NCI-H2227 (cell line): Measurements from ENCODE around the gene ACTRT2.

ENCODE experiments used
- DNase-seq: peaks from one replicate; lab custom pipeline; 2025; ENCODE audit not compliant: unreplicated experiment; lab: John Stamatoyannopoulos, UW

Gene ACTRT2

DNA sequence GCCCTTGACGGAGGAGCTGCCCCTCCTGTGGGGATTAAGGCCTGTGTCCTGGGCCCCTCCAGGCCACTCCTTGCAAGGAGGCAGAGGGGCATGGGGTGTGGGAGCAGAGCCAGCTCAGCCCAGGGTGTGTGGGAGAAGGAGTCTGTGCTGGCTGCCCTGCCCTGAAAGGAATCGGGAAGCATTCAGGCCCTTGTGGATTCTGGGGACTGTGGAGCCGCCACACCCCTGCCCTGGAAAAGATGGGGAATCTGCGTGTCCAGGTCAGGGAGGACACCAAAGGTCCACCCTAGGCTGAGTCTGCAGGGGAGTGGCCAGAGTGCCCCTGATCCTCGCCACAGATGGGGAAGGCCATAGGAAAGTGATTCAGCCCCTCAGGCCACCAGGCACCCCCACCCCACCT lies 31.2 kb downstream of the ACTRT2 start:
- no peak for DNase-seq

DNA sequence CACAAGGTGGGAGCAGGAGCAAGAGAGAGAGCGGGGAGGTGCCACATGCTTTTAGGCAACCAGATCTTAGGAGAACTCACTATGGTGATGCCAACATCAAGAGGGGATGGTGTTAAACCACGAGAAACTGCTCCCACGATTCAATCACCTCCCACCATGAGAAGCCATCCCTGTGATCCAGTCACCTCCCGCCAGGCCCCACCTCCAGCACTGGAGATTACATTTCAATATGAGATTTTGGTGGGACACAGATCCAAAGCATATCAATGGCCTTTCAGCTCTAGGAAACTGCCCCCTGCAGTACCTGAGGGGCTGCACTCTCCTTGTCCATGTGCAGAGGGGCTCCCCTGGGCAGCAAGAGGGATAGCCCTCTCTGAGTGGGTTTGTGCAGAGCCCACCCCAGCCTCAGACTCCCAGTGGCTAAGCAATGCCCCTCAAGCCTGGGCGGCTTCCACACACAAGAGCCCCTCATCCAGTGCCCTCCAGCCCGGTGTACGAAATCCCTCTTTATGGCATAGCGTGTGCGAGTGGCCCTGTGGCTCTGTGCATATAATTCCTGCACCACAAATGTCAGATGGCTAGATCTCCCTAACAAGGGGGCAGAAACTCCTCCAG lies 32.2 kb downstream of the ACTRT2 start:
- DNase-seq: no peak

- no peak for DNase-seq
Measured at GRCh38 chr1:3053986-3054385, 32.7 kb downstream of the ACTRT2 start.

GRCh38 chr1:3054474-3054873 lies 33.2 kb downstream of the ACTRT2 start:
- DNase-seq: no peak

DNA sequence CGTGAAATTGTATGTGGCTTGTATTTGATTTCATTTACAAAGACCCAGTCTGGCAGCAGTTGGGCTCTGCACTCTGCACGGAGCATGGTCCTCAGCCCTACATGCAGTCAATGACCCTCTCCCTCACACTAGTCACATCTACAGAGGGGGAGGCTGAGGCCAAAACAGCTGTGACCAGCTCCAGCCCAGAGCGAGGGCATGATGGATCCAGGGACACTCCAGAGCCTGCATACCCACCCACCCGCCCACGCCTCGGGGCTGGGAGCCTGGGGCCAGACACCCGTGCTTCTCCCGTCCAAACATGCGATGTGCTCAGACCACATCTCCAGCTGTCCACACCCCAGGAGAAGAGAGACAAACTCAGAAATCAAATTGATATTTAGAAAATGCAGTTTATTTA lies 33.8 kb downstream of the ACTRT2 start:
- no peak for DNase-seq

DNA sequence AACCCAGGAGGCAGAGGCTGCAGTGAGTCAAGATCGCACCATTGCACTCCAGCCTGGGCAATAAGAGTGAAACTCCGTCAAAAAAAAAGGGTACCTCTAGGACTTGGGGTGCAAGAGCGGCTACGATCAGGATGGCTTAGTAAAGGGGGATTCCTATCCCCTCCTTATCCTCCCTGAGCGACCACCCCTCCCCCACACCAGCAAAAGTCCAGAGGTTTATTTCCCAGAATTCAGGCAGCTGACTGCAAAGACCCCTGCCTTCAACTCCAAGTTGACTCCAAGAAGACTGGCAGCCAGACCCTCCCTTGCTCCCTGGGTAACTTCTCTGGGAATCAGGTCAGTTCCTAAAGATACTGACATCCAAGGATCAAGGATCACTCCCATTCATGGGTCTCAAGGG lies 35.4 kb downstream of the ACTRT2 start:
- DNase-seq: no peak

GRCh38 chr1:3058263-3059030 lies 37.2 kb downstream of the ACTRT2 start:
- no peak for DNase-seq

- no peak for DNase-seq
Measured at GRCh38 chr1:3060127-3060526, 38.9 kb downstream of the ACTRT2 start.

GRCh38 chr1:3060601-3061551 lies 39.6 kb downstream of the ACTRT2 start:
- DNase-seq: no peak

GRCh38 chr1:3061566-3061965 lies 40.3 kb downstream of the ACTRT2 start:
- DNase-seq: no peak

- DNase-seq: no peak
Measured at GRCh38 chr1:3061981-3062615, 40.8 kb downstream of the ACTRT2 start.

- DNase-seq: no peak
Measured at GRCh38 chr1:3062616-3063378, 41.5 kb downstream of the ACTRT2 start.

DNA sequence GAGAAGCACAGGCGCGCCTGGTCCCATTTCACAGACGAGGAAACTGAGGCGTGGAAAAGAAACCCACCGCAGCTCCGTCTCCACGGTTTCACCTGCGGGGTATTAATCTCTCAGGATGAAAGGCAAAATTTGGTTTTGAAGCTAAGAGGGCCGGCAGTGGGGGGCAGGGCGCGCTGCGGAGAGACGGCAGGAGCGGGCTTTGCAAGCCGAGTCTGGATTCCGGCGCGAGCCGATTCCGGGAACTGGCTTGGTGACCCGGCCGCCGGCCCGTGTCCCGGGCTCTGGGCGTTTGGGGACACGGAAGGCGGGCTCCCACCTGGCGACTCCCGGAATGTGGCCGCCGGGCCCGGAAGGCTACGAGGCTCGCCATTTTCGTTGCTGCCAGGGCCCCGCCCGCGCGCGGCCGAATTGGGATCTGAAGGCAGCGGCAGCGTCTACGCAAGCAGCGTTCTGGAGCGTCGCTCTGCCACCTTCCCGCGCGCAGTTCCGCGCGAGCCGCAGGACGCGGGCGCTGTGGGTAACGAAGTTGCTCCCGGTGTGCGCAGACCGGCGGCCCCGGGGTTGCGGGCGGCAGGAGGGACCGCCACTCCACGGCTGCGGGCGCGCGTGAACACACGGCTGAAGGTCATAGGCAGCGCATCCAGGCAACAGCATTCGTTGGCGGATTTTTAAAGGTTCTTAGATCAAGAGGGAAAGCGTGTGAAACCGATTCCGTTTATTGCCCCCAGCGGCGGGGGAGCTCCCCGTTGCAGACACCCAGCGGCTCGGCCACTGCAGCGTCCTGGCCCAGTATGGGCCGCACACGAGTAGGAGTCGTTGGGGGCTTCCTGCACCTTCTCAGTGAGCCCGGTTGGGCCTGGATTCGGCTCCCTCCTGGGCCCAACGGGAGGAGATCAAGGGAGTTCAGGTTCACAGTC lies 42.4 kb downstream of the ACTRT2 start:
- DNase-seq: no peak

GRCh38 chr1:3064296-3064850 lies 43.1 kb downstream of the ACTRT2 start:
- no peak for DNase-seq

DNA sequence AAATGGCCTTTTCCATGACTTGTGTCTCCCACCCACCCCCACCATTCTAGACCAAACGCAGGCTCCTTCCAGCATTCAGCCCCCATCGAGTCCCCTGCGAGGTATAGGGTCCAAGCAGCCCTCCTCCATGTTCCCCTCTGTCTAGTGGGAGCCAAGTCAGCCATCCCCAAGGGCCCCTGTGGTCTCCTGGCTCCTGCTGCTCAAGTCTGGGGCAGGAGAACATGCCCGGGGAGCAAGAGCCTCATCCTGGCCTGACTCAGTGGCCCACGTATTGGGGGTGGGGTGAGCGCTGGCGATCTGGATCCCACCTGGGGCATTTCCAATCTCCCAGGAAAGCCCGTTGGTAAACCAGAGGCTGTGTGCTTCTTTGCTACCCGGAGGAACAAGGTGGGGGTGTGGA lies 43.6 kb downstream of the ACTRT2 start:
- no peak for DNase-seq

DNA sequence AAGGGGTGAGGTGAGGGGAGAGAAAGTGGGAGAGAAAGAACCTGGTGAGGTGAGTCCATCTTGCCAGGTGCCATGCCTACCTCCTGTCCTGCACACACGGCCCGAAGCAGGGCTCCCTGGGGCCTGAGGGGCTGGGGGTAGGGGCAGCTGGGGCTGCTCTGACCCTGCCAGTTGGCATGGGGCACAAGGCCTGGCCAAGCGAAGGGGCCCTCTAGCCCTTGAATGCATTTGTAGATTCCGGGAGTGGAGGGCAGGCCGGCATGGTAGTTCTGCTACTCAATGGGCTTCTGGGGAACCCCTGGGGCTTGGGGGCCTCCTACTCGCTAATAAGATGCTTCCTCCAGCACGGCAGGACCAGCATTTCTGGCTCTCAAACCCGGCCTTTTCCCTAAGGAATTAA lies 44.1 kb downstream of the ACTRT2 start:
- DNase-seq: no peak

GRCh38 chr1:3065797-3066196 lies 44.5 kb downstream of the ACTRT2 start:
- DNase-seq: no peak

GRCh38 chr1:3066250-3066711 lies 45.0 kb downstream of the ACTRT2 start:
- DNase-seq: no peak

- no peak for DNase-seq
Measured at GRCh38 chr1:3066826-3067225, 45.6 kb downstream of the ACTRT2 start.
